Esophagus squamous epithelium (tissue), 4 donors: ENCODE measurements around the gene AJUBA.
"Not testable (repeated sequence)": the region's sequence is repeated elsewhere in the genome, so short reads cannot be mapped to it uniquely, and the experiment has no call there.

Source experiments
- POLR2A ChIP-seq, 4 donors: fragments of 450-650 bp; IDR thresholded peaks; one replicate each; pipeline ENCODE4 v1.6.1; 2017; ENCODE audit warnings: antibody characterized with exemption in 4 of 4, mild to moderate bottlenecking in 4 of 4, moderate library complexity in 3 of 4
- TF ChIP-seq, protein P1 (sequence below), 6 experiments: fragments of 450-650 bp in 4 of 6; fragments of 200-600 bp in 2 of 6; sonication (generic) in 2 of 6; IDR thresholded peaks; one replicate each; pipeline ENCODE4 v1.5.1; 2016 to 2019; ENCODE audit warnings: antibody characterized with exemption in 6 of 6, mild to moderate bottlenecking in 4 of 6, moderate library complexity in 4 of 6

DNA sequence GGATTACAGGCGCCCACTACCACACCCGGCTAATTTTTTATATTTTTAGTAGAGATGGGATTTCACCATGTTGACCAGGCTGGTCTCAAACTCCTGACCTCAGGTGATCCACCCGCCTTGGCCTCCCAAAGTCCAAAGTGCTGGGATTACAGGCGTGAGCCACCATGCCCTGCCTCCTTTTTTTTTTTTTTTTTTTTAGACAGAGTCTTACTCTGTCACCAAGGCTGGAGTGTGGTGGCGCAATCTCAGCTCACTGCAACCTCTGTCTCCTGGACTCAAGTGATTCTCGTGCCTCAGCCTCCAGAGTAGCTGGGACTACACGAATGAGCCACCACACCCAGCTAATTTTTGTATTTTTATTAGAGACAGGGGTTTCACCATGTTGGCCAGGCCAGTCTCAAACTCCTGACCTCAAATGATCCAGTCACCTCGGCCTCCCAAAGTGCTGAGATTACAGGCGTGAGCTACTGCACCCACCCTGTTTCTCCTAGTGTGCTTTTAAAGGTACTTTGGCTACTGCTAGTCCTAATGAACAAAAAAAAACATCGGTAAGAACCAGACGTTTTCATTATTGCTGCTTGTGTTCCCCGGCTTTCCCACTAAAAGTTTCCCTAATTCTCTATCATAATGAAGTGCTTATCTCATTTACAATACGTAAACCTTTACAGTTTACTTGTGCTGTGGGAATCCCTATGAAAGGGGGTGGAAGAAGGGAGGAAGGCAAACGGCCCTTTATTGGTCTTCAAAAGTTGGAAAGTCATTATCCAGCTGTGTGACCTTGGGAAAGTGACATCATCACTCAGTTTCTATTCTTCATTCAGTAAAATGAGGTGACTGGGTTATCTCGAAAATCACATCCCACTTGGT, 16.2 kb downstream of the AJUBA start:
- TF ChIP-seq, protein P1, sequence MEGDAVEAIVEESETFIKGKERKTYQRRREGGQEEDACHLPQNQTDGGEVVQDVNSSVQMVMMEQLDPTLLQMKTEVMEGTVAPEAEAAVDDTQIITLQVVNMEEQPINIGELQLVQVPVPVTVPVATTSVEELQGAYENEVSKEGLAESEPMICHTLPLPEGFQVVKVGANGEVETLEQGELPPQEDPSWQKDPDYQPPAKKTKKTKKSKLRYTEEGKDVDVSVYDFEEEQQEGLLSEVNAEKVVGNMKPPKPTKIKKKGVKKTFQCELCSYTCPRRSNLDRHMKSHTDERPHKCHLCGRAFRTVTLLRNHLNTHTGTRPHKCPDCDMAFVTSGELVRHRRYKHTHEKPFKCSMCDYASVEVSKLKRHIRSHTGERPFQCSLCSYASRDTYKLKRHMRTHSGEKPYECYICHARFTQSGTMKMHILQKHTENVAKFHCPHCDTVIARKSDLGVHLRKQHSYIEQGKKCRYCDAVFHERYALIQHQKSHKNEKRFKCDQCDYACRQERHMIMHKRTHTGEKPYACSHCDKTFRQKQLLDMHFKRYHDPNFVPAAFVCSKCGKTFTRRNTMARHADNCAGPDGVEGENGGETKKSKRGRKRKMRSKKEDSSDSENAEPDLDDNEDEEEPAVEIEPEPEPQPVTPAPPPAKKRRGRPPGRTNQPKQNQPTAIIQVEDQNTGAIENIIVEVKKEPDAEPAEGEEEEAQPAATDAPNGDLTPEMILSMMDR (IDR thresholded peaks at IDR 0.05), result not testable (repeated sequence)
- TF ChIP-seq POLR2A (IDR thresholded peaks at IDR 0.05), result not testable (repeated sequence)
